Liver (tissue), 3 donors: ENCODE results near the gene ACSS1.

Source experiments
- EGR1 ChIP-seq, 2 donors: IDR thresholded peaks; 2 replicates each; pipeline ENCODE4 v1.6.1; 2016 to 2018; ENCODE audit warnings: antibody characterized with exemption in 2 of 2, low read depth in 2 of 2
- GABPA ChIP-seq, 2 donors: IDR thresholded peaks in 1 of 2; conservative IDR thresholded peaks in 1 of 2; 2 replicates each; pipeline ENCODE4 v1.6.1; 2016; ENCODE audit warnings: antibody characterized with exemption in 2 of 2, mild to moderate bottlenecking in 1 of 2, moderate library complexity in 1 of 2
- HNF4A ChIP-seq, 2 donors: conservative IDR thresholded peaks; 2 replicates each; pipeline ENCODE4 v1.6.1; 2016; ENCODE audit warnings: antibody characterized with exemption in 2 of 2, mild to moderate bottlenecking in 2 of 2
- JUND ChIP-seq, 2 donors: IDR thresholded peaks; 2 replicates each; pipeline ENCODE4 v1.6.1; 2016; ENCODE audit warnings: antibody characterized with exemption in 2 of 2
- MAX ChIP-seq: IDR thresholded peaks from 2 replicates; pipeline ENCODE4 v1.6.1; 2016; ENCODE audit warnings: antibody characterized with exemption
- RAD21 ChIP-seq, 2 donors: IDR thresholded peaks; 2 replicates each; pipeline ENCODE4 v1.6.1; 2016; ENCODE audit warnings: antibody characterized with exemption in 2 of 2, mild to moderate bottlenecking in 2 of 2
- REST ChIP-seq: IDR thresholded peaks from 2 replicates; pipeline ENCODE4 v1.6.1; 2016; ENCODE audit warnings: antibody characterized with exemption, mild to moderate bottlenecking
- RXRA ChIP-seq, 2 donors: IDR thresholded peaks; 2 replicates each; pipeline ENCODE4 v1.6.1; 2017 to 2018; ENCODE audit warnings: antibody characterized with exemption in 2 of 2, mild to moderate bottlenecking in 1 of 2
- SP1 ChIP-seq: IDR thresholded peaks from 2 replicates; pipeline ENCODE4 v1.6.1; 2018; ENCODE audit warnings: antibody characterized with exemption, mild to moderate bottlenecking
- TAF1 ChIP-seq: conservative IDR thresholded peaks from 2 replicates; pipeline ENCODE4 v1.6.1; 2016; ENCODE audit warnings: antibody characterized with exemption, mild to moderate bottlenecking
- YY1 ChIP-seq: IDR thresholded peaks from 2 replicates; pipeline ENCODE4 v1.6.1; 2016; ENCODE audit warnings: antibody characterized with exemption, mild to moderate bottlenecking
- TF ChIP-seq, protein P1 (sequence below): fragments of 150-350 bp; IDR thresholded peaks from 2 replicates; pipeline ENCODE4 v1.5.1; 2017; ENCODE audit warnings: improper control_type of control experiment, low read depth, low read length; ENCODE audit not compliant: missing input control
- TF ChIP-seq, protein P2 (sequence below): IDR thresholded peaks from 2 replicates; pipeline ENCODE4 v1.6.1; 2016; ENCODE audit warnings: antibody characterized with exemption
- donor health status: healthy.
- donor health status: healthy.

DNA sequence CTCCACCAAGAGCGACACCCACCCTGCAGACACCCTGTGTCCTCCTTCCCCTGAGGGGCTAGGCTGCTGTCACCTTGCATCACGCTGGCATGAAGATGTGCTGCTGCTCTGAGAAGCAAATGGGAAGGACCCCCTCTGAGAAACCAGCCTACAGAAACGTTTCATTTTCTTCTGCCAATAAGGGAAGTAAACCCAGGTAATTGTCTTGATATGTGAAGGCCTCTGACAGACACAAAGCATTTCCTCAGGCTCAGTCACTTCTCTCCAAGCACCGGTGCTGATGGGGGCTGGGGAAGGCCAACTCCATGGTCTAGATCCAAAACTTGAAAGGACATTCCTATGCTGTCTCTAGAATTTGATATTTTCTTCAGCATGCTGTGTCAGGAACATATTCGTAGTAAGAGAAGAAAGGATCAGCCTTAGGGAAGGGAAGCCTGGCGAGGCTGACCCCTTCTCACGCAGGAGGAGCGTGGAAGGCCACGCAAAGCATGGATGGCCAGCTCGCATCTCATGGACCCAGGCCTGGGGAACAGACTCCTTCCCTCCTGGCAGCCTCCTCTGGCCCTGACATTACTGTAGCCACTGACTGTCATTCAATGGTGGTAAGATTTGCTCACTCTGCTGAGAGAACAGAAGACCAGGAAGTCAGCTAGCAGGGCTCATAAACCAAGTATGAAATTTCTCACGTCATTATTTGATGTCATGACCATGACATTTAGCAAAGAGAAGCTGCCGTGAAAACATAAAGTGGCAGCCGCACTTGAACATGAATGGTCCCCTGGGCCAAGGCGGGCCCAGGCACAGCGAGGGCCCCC lies 20.4 kb downstream of the ACSS1 start:
- TF ChIP-seq, protein P1, sequence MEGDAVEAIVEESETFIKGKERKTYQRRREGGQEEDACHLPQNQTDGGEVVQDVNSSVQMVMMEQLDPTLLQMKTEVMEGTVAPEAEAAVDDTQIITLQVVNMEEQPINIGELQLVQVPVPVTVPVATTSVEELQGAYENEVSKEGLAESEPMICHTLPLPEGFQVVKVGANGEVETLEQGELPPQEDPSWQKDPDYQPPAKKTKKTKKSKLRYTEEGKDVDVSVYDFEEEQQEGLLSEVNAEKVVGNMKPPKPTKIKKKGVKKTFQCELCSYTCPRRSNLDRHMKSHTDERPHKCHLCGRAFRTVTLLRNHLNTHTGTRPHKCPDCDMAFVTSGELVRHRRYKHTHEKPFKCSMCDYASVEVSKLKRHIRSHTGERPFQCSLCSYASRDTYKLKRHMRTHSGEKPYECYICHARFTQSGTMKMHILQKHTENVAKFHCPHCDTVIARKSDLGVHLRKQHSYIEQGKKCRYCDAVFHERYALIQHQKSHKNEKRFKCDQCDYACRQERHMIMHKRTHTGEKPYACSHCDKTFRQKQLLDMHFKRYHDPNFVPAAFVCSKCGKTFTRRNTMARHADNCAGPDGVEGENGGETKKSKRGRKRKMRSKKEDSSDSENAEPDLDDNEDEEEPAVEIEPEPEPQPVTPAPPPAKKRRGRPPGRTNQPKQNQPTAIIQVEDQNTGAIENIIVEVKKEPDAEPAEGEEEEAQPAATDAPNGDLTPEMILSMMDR, result no peak
- TF ChIP-seq SP1 (no peak), REST (no peak), TAF1 (no peak), RXRA (IDR thresholded peaks at IDR 0.05) (no peak), EGR1 (IDR thresholded peaks at IDR 0.05; ENCODE audit: low read depth in 2 of 2) (no peak), RAD21 (IDR thresholded peaks at IDR 0.05) (no peak), JUND (IDR thresholded peaks at IDR 0.05) (no peak), MAX (no peak), HNF4A (conservative IDR thresholded peaks at IDR 0.05) (no peak), YY1 (no peak), GABPA (IDR thresholded peaks at IDR 0.05 in 1 of 2, conservative IDR thresholded peaks at IDR 0.05 in 1 of 2) (no peak)
- TF ChIP-seq, protein P2, sequence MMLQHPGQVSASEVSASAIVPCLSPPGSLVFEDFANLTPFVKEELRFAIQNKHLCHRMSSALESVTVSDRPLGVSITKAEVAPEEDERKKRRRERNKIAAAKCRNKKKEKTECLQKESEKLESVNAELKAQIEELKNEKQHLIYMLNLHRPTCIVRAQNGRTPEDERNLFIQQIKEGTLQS, result no peak
